GM11168 (cell line): ENCODE results near the gene NDUFA7.
"Not testable (repeated sequence)": the region's sequence is repeated elsewhere in the genome, so short reads cannot be mapped to it uniquely, and the experiment has no call there.

Experiments
- in situ Hi-C: fragments of 300-500 bp; cut with MboI; formaldehyde crosslinking; loops from one replicate; pipeline ENCODE4 v1.12.0; 2022; ENCODE audit warnings: low sequenced_read_pairs; ENCODE audit not compliant: unreplicated experiment

The NDUFA7 gene

GRCh38 chr19:8322638-8322997, 1.4 kb upstream of the NDUFA7 start:
- in situ Hi-C loops = no loop called here

DNA sequence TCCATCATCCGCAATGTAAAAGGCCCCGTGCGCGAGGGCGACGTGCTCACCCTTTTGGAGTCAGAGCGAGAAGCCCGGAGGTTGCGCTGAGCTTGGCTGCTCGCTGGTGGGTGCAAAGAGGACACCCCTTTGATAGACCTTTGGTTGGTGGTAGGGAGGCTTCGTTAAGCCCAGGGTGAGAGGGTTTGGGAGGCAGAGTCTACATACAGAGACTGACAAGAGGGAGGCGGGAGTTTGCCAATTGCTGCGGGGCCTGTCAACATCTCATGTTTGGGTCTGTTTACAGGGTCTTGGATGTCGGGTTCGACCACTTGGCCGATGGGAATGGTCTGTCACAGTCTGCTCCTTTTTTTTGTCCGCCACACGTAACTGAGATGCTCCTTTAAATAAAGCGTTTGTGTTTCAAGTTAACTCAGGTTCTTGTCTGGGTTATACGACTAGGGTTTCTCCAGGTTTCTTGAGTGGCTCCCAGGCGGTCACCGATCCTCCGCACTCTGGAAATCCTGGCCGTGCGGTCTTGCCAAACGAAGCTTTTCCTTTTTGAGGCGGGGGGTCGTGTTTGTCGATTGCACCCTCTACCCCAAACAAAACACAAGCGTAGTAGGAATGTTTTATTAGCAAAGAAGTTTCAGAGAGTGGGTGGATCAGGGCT, 937 bp upstream of the NDUFA7 start:
- in situ Hi-C loops = no loop called here

- in situ Hi-C loops = no loop called here
These were observed 560 bp downstream of the NDUFA7 start for GRCh38 chr19:8320564-8321066.

DNA sequence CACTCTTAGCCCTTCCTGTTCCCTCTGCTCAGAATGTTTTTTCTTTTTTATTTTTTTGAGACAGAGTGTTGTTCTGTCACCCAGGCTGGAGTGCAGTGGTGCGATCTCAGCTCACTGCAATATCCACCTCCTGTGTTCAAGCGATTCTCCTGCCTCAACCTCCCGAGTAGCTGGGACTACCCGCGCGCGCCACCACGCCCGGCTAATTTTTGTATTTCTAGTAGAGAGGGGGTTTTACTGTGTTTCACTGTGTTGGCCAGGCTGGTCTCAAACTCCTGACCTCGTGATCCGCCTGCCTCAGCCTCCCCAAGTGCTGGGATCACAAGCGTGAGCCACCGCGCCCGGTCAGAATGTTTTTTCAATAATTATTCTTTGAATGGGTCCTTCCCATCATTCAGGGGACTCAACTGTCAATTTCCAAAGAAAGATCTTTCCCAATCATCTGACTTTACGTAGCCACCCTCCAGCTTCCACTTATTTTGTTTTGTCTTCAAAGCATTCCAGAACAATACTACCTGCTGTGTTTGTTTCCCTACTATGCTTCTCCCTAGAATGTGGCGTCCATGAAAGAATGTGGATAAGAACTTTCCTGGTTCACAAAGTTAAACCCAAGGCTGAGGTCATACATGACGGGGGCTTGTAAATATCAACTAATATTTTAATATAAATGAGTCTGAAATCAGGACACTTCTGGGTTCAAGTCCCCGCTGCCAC, 1.2 kb downstream of the NDUFA7 start:
- in situ Hi-C loops = no loop called here

GRCh38 chr19:8318835-8319234, 2.3 kb downstream of the NDUFA7 start:
- in situ Hi-C loops = not testable (repeated sequence)

GRCh38 chr19:8316351-8317125, 4.6 kb downstream of the NDUFA7 start:
- in situ Hi-C loops = no loop called here

DNA sequence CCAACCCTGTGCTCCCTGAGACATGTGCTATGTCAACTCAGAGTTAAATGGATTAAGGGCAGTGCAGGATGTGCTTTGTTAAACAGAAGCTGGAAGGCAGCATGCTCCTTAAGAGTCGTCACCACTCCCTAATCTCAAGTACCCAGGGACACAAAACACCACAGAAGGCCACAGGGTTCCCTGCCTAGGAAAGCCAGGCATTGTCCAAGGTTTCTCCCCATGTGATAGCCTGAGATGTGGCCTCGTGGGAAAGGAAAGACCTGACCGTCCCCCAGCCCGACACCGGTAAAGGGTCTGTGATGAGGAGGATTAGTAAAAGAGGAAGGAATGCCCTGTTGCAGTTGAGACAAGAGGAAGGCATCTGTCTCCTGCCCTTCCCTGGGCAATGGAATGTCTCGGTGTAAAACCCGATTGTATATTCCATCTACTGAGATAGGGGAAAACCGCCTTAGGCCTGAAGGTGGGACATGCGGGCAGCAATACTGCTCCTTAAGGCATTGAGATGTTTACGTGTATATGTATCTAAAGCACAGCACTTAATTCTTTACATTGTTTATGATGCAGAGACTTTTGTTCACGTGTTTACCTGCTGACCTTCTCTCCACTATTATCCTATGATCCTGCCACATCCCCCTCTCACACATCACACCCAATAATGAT, 6.1 kb downstream of the NDUFA7 start:
- in situ Hi-C loops = not testable (repeated sequence)

DNA sequence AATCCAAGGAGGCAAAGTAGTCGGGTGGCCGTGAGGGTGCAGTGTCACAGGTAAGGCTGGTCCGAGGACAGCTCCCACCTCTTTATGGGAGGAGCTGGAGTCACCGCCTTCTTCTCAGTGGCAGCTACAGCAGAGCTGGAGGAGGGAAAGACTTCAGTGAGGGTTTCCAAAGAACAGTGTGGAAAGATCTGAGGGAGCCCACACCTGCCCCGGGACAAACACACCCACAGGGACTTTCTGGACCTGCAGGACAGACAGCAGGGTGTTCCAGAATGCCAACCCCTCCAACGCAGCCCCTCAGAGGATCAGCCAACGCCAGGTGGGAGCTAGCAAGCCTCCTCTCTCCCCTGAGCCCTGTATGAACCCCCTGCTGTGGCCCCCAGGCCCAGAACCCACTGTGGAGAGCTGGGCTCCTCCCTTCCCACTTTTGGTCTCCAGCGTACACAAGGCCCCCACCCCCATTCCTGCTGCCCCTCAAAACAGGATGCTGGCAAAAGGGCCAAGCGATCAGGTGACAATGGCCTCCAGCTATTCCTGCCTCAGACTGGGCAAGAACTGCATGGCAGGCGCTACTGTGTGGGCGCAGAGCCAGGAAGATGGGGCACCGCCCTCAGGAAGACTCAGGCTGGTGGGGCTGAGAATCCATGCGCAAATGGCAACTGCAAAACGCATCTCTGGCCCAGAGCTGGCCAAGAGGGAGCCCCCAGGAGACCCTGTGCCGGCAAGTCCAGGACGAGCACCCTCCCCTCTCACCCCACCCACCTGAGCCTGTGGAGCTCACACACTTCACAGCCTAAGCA, 9.5 kb downstream of the NDUFA7 start:
- in situ Hi-C loops = no loop called here

- in situ Hi-C loops = no loop called here
These were observed 10.7 kb downstream of the NDUFA7 start for GRCh38 chr19:8310342-8311055.

GRCh38 chr19:8308891-8309291, 12.3 kb downstream of the NDUFA7 start:
- in situ Hi-C loops = no loop called here

DNA sequence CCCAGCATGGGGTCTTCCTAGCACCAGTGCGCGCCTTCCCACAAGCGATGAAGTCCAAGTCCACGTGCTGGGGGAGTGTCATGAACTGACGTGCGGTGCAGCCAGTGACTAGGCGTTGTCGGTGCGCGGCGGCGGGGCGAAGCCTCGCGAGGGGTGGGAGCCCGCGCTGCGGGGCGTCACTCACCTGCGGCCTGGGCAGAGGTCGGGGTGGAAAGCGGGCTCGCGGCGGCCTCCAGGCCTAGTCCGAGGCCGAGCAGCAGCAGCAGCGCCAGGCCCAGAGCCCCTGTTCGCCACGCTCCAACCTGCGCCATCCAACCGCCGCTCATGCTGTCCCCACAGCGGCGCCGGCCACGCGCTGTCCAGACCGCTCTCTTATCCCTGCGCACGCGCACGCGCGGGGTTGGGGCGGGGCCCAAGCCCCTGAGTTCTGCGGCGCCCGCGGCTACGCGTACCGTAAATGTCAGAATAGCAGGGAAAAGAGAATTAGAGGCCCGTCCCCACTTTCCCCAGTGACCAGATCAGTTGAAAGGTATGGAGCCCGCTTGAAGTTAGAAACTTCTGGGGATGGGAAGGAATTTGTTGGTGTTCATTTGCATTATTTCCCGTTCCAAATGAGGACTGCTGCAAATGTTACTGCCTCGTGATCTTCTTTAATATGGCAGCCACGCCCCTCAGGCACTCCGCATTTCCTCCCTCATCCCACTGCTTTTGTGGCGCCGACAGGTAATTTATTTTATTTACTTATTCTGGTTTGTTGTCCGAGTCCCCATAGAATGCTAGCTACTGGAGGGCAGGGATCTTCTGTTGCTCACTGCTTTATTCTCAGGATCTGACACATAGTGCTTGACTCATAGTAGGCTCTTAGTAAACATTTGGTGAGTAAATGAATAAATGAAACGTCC, 13.0 kb downstream of the NDUFA7 start, which contains the start of gene CD320:
Gene CD320, minus strand, starts transcription at position 394 of the 902 bp plus-strand sequence. Its CDS starts 68 bp downstream, at position 326.
- in situ Hi-C loops = no loop called here

DNA sequence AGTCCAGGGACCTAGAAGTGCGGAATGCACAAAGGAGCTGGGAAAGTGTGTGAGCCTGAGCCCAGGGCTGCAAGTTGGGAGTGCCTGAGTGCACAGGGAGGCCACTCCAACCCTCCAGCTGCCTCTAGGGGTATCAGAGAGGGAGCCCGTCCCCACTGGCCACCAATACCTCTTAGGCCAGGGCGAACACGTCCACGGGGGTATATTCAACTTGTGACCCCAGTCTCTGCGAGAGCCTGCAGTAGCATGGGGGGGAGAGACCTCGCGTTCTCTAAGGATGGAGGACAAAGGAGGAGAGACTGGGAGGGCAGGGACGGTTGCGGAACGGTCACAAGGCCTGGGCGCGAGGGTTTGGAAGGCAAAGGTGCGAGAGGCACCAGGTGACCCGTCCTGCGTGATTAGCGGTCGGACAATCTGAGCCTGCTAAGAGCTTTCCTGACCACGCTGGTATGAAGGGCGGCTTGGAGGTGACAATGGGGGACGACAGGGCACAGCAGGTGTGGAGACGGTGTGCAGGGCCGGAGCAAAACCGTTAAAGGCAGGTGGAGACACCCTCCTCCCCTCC, 13.7 kb downstream of the NDUFA7 start:
- in situ Hi-C loops = no loop called here

- in situ Hi-C loops = no loop called here
These were observed 14.7 kb downstream of the NDUFA7 start for GRCh38 chr19:8306235-8307054.

- in situ Hi-C loops = no loop called here
These were observed 15.4 kb downstream of the NDUFA7 start for GRCh38 chr19:8305798-8306197.

GRCh38 chr19:8304841-8305621, 16.1 kb downstream of the NDUFA7 start:
- in situ Hi-C loops = no loop called here

GRCh38 chr19:8302734-8303133, 18.4 kb downstream of the NDUFA7 start:
- in situ Hi-C loops = no loop called here
